K562 (cell line): ENCODE results near the gene METRNL. TPM values are rescaled to one million over a fixed set of nuclear protein-coding genes. Genes with fewer than 3 reads are reported as not detected.

ENCODE experiments used
- ATAC-seq: fragments of 200-7000 bp; cut with Tn5 transposase; 3 replicates; pipeline ENCODE4 v1.9.1; 2020; ENCODE audit warnings: moderate library complexity
- BruUV-seq: library from RNA; stranded (reverse); fragments of 400-500 nt; replicated peaks from 2 replicates; lab custom pipeline; 2021; lab: Mats Ljungman, UMichigan
- CTCF ChIA-PET: fragments of 300-600 bp; formaldehyde crosslinking; extraction: SDS; loops from one replicate; lab custom pipeline; 2021; ENCODE audit warnings: low intra/inter-chr PET ratio; lab: Yijun Ruan, JAX
- POLR2A ChIA-PET: fragments of 300-600, 350-650 bp; sonication (Branson Sonifier 250); formaldehyde crosslinking; extraction: SDS; loops from one replicate; lab custom pipeline; 2021; ENCODE audit warnings: antibody characterized with exemption, inconsistent platforms; lab: Yijun Ruan, JAX
- DNase-seq, 4 experiments: peaks; one replicate each; pipeline versions ENCODE4 v3.0.0 to v3.0.0-alpha.2; 2011 to 2018; ENCODE audit warnings: low spot score in 3 of 4, mixed read lengths in 3 of 4; ENCODE audit errors: extremely low read depth in 1 of 4
- FAIRE-seq: peaks from 2 replicates; lab custom pipeline; 2011; peaks lifted over from hg19 to GRCh38; lab: Jason Lieb, UNC
- H2AFZ ChIP-seq: 2 replicates; pipeline ENCODE4 v1.6.0; 2011; ENCODE audit warnings: low read depth, low read length, control low read depth, inconsistent platforms
- H3K27ac ChIP-seq: fragments of 200-600 bp; 3 replicates; pipeline ENCODE4 v1.8.0; 2011; ENCODE audit warnings: low read depth, mild to moderate bottlenecking, control low read depth, inconsistent platforms, low read length, moderate library complexity, mixed read lengths; ENCODE audit errors: extremely low read depth
- H3K27me3 ChIP-seq, 2 experiments: fragments of 300-600 bp in 1 of 2; 2 replicates in 1 of 2; 3 replicates in 1 of 2; pipeline versions ENCODE4 v1.6.0 to v1.8.0; 2011; ENCODE audit warnings: inconsistent platforms in 2 of 2, low read length in 2 of 2, mild to moderate bottlenecking in 1 of 2, mixed read lengths in 1 of 2, moderate library complexity in 1 of 2; ENCODE audit not compliant: control insufficient read depth in 2 of 2, insufficient read depth in 2 of 2
- H3K36me3 ChIP-seq: fragments of 300-600 bp; 3 replicates; pipeline ENCODE4 v1.8.0; 2011; ENCODE audit warnings: mild to moderate bottlenecking, low read length, inconsistent platforms; ENCODE audit not compliant: control insufficient read depth, insufficient read depth
- H3K4me1 ChIP-seq, 2 experiments: fragments of 200-600 bp in 1 of 2; replicated peaks in 1 of 2; 2 replicates in 1 of 2; 3 replicates in 1 of 2; pipeline versions ENCODE4 v1.5.1 to v1.8.0; 2011; ENCODE audit warnings: inconsistent platforms in 2 of 2, low read length in 2 of 2, mild to moderate bottlenecking in 1 of 2, mixed read lengths in 1 of 2, moderate library complexity in 1 of 2; ENCODE audit not compliant: control insufficient read depth in 2 of 2, insufficient read depth in 2 of 2
- H3K4me2 ChIP-seq: 2 replicates; pipeline ENCODE4 v1.6.1; 2011; ENCODE audit warnings: low read length, control low read depth, inconsistent platforms, mixed read lengths; ENCODE audit not compliant: insufficient read depth
- H3K4me3 ChIP-seq: fragments of 200-600 bp; sonication (generic), shearing (Covaris generic); 2 replicates; pipeline ENCODE4 v1.5.1; 2016; ENCODE audit warnings: control low read depth, inconsistent platforms
- H3K79me2 ChIP-seq: fragments of 200-600 bp; 3 replicates; pipeline ENCODE4 v1.8.0; 2011; ENCODE audit warnings: low read length, inconsistent platforms; ENCODE audit not compliant: control insufficient read depth, insufficient read depth
- H3K9ac ChIP-seq, 2 experiments: 2 replicates each; pipeline versions ENCODE4 v1.6.0 to v1.6.1; 2011; ENCODE audit warnings: low read depth in 2 of 2, low read length in 2 of 2, control low read depth in 1 of 2, inconsistent platforms in 1 of 2, mild to moderate bottlenecking in 1 of 2, mixed read lengths in 1 of 2; ENCODE audit not compliant: insufficient read depth in 1 of 2
- H3K9me1 ChIP-seq: one replicate; pipeline ENCODE4 v1.6.0; 2011; ENCODE audit warnings: inconsistent platforms, mild to moderate bottlenecking, low read length, moderate library complexity; ENCODE audit not compliant: control insufficient read depth, insufficient read depth
- H3K9me3 ChIP-seq: replicated peaks from 2 replicates; pipeline ENCODE4 v1.5.1; 2011; ENCODE audit warnings: low read depth, low read length, inconsistent platforms; ENCODE audit not compliant: control insufficient read depth, insufficient read depth
- H4K20me1 ChIP-seq: replicated peaks from 2 replicates; pipeline ENCODE4 v1.6.1; 2011; ENCODE audit warnings: low read length, inconsistent platforms, mixed read lengths; ENCODE audit not compliant: control insufficient read depth, insufficient read depth
- ARNT ChIP-seq, 2 experiments: fragments of 450-650 bp; IDR thresholded peaks; 2 replicates each; pipeline ENCODE4 v1.6.1; 2016; ENCODE audit warnings: mild to moderate bottlenecking in 1 of 2
- ATF3 ChIP-seq, 2 experiments: fragments of 450-650 bp in 1 of 2; sonication (generic) in 1 of 2; formaldehyde crosslinking in 1 of 2; IDR thresholded peaks in 1 of 2; conservative IDR thresholded peaks in 1 of 2; 2 replicates each; pipeline versions ENCODE4 v1.6.1 to v1.8.1; 2016 to 2023; ENCODE audit warnings: mild to moderate bottlenecking in 2 of 2, moderate library complexity in 2 of 2, inconsistent platforms in 1 of 2, missing genetic modification reagents in 1 of 2
- E2F4 ChIP-seq: sonication (generic); formaldehyde crosslinking; IDR thresholded peaks from 2 replicates; pipeline ENCODE4 v1.8.0; 2022; ENCODE audit warnings: mild to moderate bottlenecking, low read depth, missing genetic modification reagents
- JUND ChIP-seq, 2 experiments: IDR thresholded peaks; 2 replicates in 1 of 2; 3 replicates in 1 of 2; pipeline ENCODE4 v1.6.1; 2011; ENCODE audit warnings: borderline replicate concordance in 2 of 2, low read depth in 2 of 2, low read length in 2 of 2, improper control_type of control experiment in 1 of 2, missing biosample characterization in 1 of 2, missing genetic modification characterization in 1 of 2, missing genetic modification reagents in 1 of 2
- NRF1 ChIP-seq, 2 experiments: fragments of 450-650 bp; IDR thresholded peaks in 1 of 2; conservative IDR thresholded peaks in 1 of 2; 2 replicates each; pipeline ENCODE4 v1.6.1; 2014; ENCODE audit warnings: mild to moderate bottlenecking in 2 of 2
- PHB2 ChIP-seq: fragments of 450-650 bp; IDR thresholded peaks from 2 replicates; pipeline ENCODE4 v1.6.1; 2017; ENCODE audit warnings: low read depth
- RBM22 ChIP-seq: fragments of 200-400 bp; formaldehyde crosslinking; IDR thresholded peaks from 2 replicates; pipeline ENCODE4 v1.6.1; 2018; ENCODE audit warnings: low read length, low read depth; ENCODE audit not compliant: poor library complexity, severe bottlenecking
- SNAPC5 ChIP-seq: fragments of 250-450 bp; sonication (Bioruptor Pico); IDR thresholded peaks from 2 replicates; pipeline ENCODE4 v1.8.0; 2021; ENCODE audit warnings: moderate library complexity, mild to moderate bottlenecking, inconsistent platforms
- TCF15 ChIP-seq: fragments of 250-450 bp; sonication (Bioruptor Pico); IDR thresholded peaks from 2 replicates; pipeline ENCODE4 v1.8.0; 2022; ENCODE audit warnings: moderate library complexity, mild to moderate bottlenecking, inconsistent platforms
- ZBTB7A ChIP-seq: IDR thresholded peaks from 2 replicates; pipeline ENCODE4 v1.6.1; 2011; ENCODE audit warnings: low read depth, mild to moderate bottlenecking, low read length, moderate library complexity, borderline replicate concordance; ENCODE audit not compliant: control insufficient read depth
- WGBS: fragments of 100-300 bp; shearing (Covaris generic); methylation state at CpG from one replicate; pipeline ENCODE4 v1.1.6; 2016; ENCODE audit warnings: low coverage, mixed read lengths; ENCODE audit not compliant: insufficient coverage; ENCODE audit errors: missing lambda C conversion rate; 5-methylcytosine and 5-hydroxymethylcytosine counted together
- in situ Hi-C: fragments of 300-500 bp; cut with MboI; formaldehyde crosslinking; loops from 4 replicates; pipeline ENCODE4 v1.15.0; 2018; ENCODE audit warnings: inconsistent platforms, mixed read lengths
- intact Hi-C: fragments of 100-400 bp; cut with micrococcal nuclease; formaldehyde crosslinking; loops from 2 replicates; pipeline ENCODE4 v1.14.2; 2022
- polyA plus RNA-seq, 8 experiments: library from polyadenylated mRNA; depleted of rRNA in 4 of 8; stranded (reverse) in 5 of 8; unstranded in 3 of 8; fragments of >200 nt; fragmentation: Nextera tagmentation in 2 of 8; fragmentation: Illumina TruSeq in 1 of 8; extraction: Ambion mirVana in 2 of 8; extraction: Trizol in 1 of 8; gene quantifications; 2 replicates each; pipeline versions ENCODE4 v1.2.1 to v1.2.3, GENCODE V29; 2011 to 2014; ENCODE audit warnings: inconsistent platforms in 1 of 8, missing spikeins in 1 of 8
- total RNA-seq, 7 experiments: library from RNA; depleted of rRNA in 6 of 7; stranded (reverse); fragments of >200 nt in 6 of 7; fragmentation: Illumina TruSeq in 2 of 7; extraction: Trizol in 2 of 7; gene quantifications; 2 replicates each; pipeline versions ENCODE4 v1.2.1 to v1.2.3, GENCODE V29; 2011 to 2021; ENCODE audit warnings: low replicate concordance in 1 of 7

Gene METRNL
- total and polyA plus RNA-seq, 9 of the 15 experiments (the other 6 are each of a cell fraction or from before 2014, with no cell fraction given): 0.17 to 31.8 (median 2.9) TPM

GRCh38 chr17:83083368-83084201 is 4.2 kb downstream of the METRNL start:
- Histone ChIP-seq H3K9me3 (no peaks in the 10 kb centered on the region), H3K4me2 (no peak overlapping the region), H2AFZ (no peak overlapping the region), H3K9me1 (peaks cover 3% of the 10 kb centered on the region), H3K79me2 (peaks cover 64% of the 10 kb centered on the region), H3K27ac (no peak overlapping the region), H4K20me1 (peaks cover 51% of the 10 kb centered on the region), H3K36me3 (peaks cover 60% of the 10 kb centered on the region; the same call in 2 of the 3 replicates), H3K9ac (no peak overlapping the region), H3K4me3 (no peak overlapping the region), H3K27me3 (no peaks in the 10 kb centered on the region), H3K4me1 (peaks cover 18 to 86% of the 10 kb centered on the region in 2 experiments)
- in situ Hi-C loops (no loop called here), intact Hi-C loops (no loop called here)
- WGBS: 81% methylated on average over 20 of the region's 25 CpGs
- ATAC-seq: no peak
- TF ChIP-seq PHB2 (no peak), RBM22 (no peak), E2F4 (CRISPR knock-in tag) (0 out of 2 replicates have a peak, but pooled peaks have one; percentile 43), SNAPC5 (CRISPR knock-in tag) (no peak), ZBTB7A (no peak), JUND (IDR thresholded peaks at IDR 0.05; ENCODE audit: borderline replicate concordance, low read depth, low read length) (0 out of 2 replicates have a peak, but pooled peaks have one; percentile 5), JUND (tag; IDR thresholded peaks at IDR 0.05; ENCODE audit: borderline replicate concordance, low read depth, low read length) (no peak), TCF15 (CRISPR knock-in tag) (no peak), ATF3 (IDR thresholded peaks at IDR 0.05) (peak; percentile 28; the same call in 1 of the 2 replicates), ATF3 (CRISPR knock-in tag; conservative IDR thresholded peaks at IDR 0.05) (no peak), ARNT (IDR thresholded peaks at IDR 0.05) (no peak), NRF1 (conservative IDR thresholded peaks at IDR 0.05 in 1 of 2, IDR thresholded peaks at IDR 0.05 in 1 of 2) (no peak)
- no TSS peak for BruUV-seq
- POLR2A ChIA-PET: interaction anchor here (0.5 to 1.4 kb wide), 3 partner anchors 11 to 39 kb away, joined by 3 read pairs; no protein-coding TSS in a partner anchor
- CTCF ChIA-PET: no interaction called here
- DNase-seq: no peak
- FAIRE-seq: peak; percentile 48
